G401 (cell line): ENCODE results near the gene ERBB4. TPM values are rescaled to one million over a fixed set of nuclear protein-coding genes. Genes with fewer than 3 reads are reported as not detected.

ENCODE experiments used
- DNase-seq: peaks from one replicate; pipeline ENCODE4 v3.0.0-alpha.2; 2015; ENCODE audit warnings: low spot score
- in situ Hi-C: cut with HindIII; loops from 2 replicates; pipeline ENCODE4 v1.10.0; 2016; ENCODE audit warnings: low sequenced_read_pairs, mixed read lengths
- total RNA-seq: library from RNA; depleted of rRNA; stranded (reverse); fragments of >200 nt; shearing (Covaris generic); gene quantifications from 2 replicates; pipeline ENCODE4 v1.2.3, GENCODE V29; 2014

Gene ERBB4
- total RNA-seq, 1 experiment from 2014 or later: not detected

- DNase-seq: no peak
- in situ Hi-C loops: no loop called here
Observed at GRCh38 chr2:212385241-212385640, 153.4 kb downstream of the ERBB4 start.

GRCh38 chr2:212384027-212384426 is 154.6 kb downstream of the ERBB4 start:
- DNase-seq: no peak
- in situ Hi-C loops: no loop called here

GRCh38 chr2:212381428-212382102 is 157.0 kb downstream of the ERBB4 start:
- DNase-seq: no peak
- in situ Hi-C loops: no loop called here

- no peak for DNase-seq
- in situ Hi-C loops: no loop called here
Observed at GRCh38 chr2:212379103-212379502, 159.5 kb downstream of the ERBB4 start.

GRCh38 chr2:212367431-212367830 is 171.2 kb downstream of the ERBB4 start:
- in situ Hi-C loops: no loop called here
- DNase-seq: no peak

- in situ Hi-C loops: no loop called here
- DNase-seq: no peak
Observed at GRCh38 chr2:212364112-212364985, 174.3 kb downstream of the ERBB4 start.

GRCh38 chr2:212361174-212361756 is 177.3 kb downstream of the ERBB4 start:
- no peak for DNase-seq
- in situ Hi-C loops: no loop called here

GRCh38 chr2:212360068-212360460 is 178.5 kb downstream of the ERBB4 start:
- in situ Hi-C loops: no loop called here
- DNase-seq: no peak

GRCh38 chr2:212359425-212360067 is 179.1 kb downstream of the ERBB4 start:
- in situ Hi-C loops: no loop called here

GRCh38 chr2:212357606-212358005 is 181.0 kb downstream of the ERBB4 start:
- DNase-seq: no peak
- in situ Hi-C loops: no loop called here

More at GRCh38 chr2:212359425-212360067, 179.1 kb downstream of the ERBB4 start:
- DNase-seq: peak; percentile 30

GRCh38 chr2:212354382-212354781 is 184.2 kb downstream of the ERBB4 start:
- in situ Hi-C loops: no loop called here
- no peak for DNase-seq

GRCh38 chr2:212348501-212348900 is 190.1 kb downstream of the ERBB4 start:
- in situ Hi-C loops: no loop called here
- no peak for DNase-seq

- in situ Hi-C loops: no loop called here
- DNase-seq: no peak
Observed at GRCh38 chr2:212346865-212347264, 191.7 kb downstream of the ERBB4 start.

GRCh38 chr2:212345966-212346365 is 192.6 kb downstream of the ERBB4 start:
- in situ Hi-C loops: no loop called here
- no peak for DNase-seq

- DNase-seq: no peak
- in situ Hi-C loops: no loop called here
Observed at GRCh38 chr2:212344131-212344530, 194.5 kb downstream of the ERBB4 start.

GRCh38 chr2:212343167-212343566 is 195.4 kb downstream of the ERBB4 start:
- in situ Hi-C loops: no loop called here
- no peak for DNase-seq

- in situ Hi-C loops: no loop called here
- DNase-seq: no peak
Observed at GRCh38 chr2:212337486-212338343, 200.9 kb downstream of the ERBB4 start.

GRCh38 chr2:212337036-212337435 is 201.6 kb downstream of the ERBB4 start:
- in situ Hi-C loops: no loop called here
- DNase-seq: no peak

- in situ Hi-C loops: no loop called here
- peak; percentile 19 for DNase-seq
Observed at GRCh38 chr2:212330263-212330662, 208.3 kb downstream of the ERBB4 start.
